DMS53 treated with DMSO at 0.1 percent for 48 hours (cell line): ENCODE data around the gene DTNB.
A peak's percentile ranks its signal among the peaks of the same experiment; 100 is the strongest.
"Not testable (repeated sequence)": the region's sequence is repeated elsewhere in the genome, so short reads cannot be mapped to it uniquely, and the experiment has no call there.

Source experiments
- DNase-seq: peaks from one replicate; lab custom pipeline; 2025; ENCODE audit not compliant: unreplicated experiment; lab: John Stamatoyannopoulos, UW

DTNB gene

DNA sequence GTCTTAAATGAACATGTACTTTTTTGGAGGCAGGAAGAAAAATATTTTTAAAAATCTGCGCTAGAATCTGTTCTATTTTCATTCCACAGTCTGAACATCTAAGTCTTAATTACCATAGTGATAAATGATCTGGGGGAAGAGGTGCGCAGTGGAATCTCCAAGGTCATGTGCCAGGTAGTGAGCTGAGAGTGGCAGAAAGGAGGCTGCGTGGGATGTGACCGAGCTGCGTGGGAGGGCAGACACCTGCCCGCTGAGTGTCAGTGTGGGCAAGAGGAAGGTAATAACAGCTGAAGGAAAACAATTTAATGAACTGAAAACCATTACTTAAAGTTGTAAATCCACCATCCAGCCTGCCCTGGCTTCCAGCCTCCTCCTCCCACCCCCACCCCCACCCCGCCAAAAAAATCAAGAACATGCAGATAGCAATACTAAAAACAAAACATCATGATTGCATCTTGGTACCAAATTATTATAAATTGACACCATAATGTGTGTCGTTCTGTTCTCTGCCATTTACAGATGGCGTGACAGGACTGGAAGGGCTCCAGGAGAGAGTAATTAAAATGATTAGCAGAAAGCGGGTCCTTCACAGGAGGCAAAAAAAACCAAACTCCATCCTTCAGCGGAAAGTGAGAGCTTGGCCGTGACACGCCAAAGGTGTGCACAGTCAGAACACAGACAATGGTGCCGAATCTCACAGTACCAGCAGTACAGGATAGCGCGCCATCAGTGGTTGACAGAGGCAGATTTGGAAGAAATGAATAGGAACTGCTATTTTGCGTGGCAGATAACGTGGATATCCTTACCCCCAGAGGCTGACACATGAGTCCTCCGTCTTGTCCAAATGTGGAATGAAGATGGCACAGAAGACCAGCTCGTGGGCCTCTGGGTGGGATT lies 11.4 kb upstream of the DTNB start:
- no peak for DNase-seq

DNA sequence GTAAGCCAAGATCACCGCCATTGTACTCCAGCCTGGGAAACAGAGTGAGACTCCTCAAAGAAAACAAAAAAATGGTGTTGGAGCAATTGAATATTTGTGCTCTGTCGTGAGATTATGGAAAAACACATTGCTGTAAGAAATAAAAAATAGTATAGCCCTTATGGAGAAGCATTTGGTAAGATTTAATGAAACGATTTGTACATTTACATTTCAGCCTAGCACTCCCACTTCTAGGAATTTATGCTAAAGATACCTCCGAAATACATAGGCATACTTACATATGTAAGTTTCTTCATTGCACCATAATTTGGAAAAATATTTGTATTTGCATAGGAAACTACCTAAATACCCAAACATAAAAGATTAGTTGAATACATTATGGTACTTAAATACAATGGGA lies 8.7 kb upstream of the DTNB start:
- no peak for DNase-seq

DNA sequence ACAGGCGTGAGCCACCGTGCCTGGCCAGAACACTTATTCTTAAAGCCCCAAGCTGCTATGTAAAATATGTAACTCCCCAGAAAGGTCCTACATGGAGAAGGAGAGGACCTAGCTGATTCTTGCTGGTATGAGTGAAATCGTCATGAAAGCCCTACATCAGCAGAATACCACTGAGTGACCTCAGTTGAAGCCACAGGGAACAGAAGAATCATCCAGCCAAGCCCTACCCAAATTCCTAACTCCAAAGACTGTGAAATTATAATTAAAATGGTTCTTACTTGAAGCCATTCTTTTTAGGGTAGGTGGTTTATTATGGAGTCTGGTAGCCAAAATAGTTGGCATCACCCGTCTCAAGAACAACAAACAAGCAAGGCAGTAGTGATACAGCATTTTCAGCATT lies 4.5 kb upstream of the DTNB start:
- DNase-seq, result no peak

DNA sequence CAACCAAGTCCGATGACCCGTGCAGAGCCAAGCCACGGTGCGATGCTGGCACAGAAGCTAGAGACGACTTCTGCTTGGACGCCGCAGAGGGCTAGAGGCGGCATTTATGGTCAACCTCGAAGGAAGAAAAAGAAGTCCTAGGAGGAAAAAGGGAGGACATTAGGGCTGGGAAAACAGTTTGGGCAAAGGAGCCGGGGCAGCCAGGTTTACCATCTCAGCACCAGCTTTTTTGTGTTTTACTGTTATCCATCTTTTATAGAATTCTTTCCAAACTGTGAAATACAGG lies 643 bp upstream of the DTNB start:
- no peak for DNase-seq

DNA sequence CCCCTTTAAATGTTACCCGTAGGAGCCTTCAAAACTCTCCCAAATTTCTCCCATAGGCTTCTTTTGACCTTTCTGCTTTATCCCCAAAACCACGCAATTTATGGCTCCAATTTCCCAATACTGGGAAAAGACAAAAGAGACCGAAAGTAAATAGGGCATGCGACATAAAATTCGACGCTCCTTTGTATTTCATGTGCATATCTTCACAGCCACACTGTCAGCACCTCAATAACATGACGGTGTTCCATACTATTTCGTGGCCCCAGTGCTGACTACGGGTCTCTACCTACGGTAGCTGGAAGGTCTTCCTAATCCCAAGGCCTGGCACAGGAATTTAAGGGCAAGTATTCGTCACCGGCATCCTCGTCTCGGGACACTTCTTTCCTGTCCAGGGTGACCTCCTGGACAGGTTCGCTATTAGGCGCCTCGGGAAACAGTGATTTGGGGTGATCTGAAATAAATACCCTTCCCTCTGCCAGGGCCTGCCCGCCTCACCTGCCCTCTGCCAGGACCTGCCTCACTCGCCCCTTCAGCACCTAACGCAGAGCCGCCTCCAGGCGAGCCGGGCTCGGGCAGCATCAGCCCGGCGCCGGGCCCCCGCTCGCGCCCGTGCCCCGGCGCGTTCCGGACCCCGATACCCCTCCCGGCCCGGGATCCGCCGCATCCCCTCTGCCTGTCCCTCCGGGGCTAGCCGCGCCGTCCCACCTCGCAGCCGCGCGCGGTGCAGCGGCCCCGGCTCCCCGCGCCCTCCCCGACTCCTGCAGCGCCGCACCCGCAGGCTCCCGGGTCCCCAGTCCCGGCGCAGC lies 680 bp downstream of the DTNB start:
- DNase-seq, result no peak

DNA sequence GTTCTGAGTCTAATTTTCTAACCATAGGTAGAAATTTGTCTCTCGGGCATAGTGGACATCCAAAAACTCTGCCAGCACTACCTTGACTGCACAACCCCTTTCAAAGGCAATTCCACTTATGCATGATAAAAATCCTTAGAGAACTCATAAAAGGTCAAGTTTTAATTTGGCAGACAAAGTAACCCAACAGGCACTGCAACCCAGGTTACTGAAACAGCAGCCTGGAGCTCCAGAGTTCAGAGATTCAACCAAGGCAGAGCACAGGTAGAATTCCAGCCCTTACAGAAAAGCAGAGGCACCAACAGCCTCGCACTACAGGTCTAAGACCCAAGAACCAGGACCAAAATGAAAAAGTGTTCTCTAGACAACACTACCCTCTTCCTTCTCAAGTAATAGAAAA lies 1.8 kb downstream of the DTNB start:
- DNase-seq, result no peak

DNA sequence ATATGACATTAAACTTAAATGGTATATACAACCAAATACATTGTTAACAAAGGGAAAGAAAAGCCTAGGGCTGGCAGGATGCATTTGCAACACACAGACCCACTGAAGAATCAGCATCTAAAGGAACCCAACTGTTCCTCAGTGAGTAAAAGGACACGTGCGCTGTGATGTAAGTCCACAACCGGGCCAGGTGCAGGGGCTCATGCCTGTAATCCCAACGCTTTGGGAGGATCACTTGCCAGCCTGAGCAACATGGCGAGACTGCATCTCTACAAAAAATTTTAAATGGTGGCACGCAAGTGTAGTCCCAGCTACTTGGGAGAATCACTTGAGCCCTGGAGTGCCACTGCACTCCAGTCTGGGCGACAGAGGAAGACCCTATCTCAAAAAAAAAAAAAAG lies 3.9 kb downstream of the DTNB start:
- DNase-seq, result no peak

DNA sequence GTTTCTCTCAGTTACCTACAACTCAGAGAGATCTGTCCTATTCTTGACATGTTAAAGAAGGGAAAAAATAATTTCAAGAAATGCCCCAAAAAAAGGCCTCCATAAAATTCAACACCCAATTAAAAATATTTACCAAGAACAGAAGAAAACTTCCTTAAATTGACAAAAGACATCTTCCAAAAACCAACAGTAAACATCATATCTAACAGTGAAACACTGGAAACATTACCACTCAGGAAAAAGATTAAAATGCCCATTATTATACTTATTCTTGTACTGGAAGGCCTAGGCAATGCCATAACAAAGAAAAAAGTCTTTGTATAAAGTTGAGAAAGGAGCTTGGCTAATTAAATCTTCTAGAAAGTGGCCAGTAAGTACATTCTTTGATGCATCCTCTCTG lies 7.2 kb downstream of the DTNB start:
- DNase-seq, result no peak

DNA sequence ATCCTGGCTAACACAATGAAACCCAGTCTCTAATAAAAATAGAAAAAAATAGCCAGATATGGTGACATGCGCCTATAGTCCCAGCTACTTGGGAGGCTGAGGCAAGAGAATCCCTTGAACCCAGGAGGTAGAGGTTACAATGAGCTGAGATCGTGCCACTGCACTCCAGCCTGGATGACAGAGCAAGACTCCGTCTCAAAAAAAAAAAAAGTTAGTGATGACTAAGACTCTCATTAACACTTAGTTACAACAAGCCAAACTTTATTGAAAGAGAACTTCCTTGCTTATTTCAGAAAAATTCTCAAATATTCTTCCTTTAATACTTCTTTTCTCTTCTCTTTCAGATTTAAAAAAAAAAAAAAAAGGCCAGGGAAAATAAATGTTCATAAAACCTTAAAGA lies 7.9 kb downstream of the DTNB start:
- not testable (repeated sequence) for DNase-seq

DNA sequence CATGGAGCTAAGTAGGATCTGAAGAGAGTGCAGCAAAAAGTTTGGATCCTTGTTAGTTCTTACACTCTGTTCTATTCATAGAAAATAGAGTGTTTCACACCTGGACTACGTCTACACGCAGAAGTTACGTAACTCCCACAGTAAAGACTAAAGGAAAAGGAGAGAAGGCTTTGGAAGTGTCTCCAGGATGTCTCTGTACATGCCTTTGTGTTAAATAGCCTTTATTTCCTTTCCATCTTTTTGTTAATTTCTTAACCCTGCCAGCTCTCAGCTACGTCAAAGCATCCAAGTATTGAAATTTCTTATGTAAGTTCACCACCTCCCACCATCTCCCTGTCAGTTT lies 8.4 kb downstream of the DTNB start:
- DNase-seq, result no peak

DNA sequence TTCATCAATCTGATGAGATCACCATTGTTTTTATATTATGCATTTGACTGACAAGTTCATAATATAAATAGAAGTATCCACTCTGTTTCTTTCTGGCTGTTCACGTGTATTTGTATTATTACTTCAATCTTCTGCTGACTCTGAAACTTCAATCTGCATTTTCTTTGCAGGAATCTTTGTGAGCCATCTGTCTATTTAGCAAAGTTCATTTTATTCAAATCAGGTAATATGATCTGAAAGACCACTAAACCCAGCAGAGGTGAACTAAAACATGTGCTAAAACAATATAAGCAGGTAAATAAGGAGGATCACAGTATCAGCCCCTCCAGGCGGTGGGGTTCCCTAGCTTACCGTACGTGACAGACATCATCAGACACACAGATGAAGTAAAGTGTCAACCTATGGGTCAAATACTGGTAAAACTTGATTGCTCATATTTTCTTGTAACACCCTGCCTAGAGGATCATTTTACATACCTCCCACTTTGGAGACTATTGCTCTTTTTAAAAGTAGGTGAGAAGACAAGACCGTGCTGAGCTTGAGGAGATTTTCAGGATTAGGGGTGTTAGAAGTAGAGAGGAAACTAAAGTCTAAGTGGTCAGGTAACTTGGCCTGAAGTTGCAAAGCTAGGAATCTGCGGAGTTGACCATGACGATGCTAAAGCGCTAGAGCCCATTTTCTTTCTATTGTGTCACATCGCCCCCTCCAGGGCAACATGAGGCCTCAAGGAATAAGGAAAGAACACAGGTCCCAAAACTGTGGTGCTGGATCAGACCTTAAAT lies 9.0 kb downstream of the DTNB start:
- DNase-seq, result peak; percentile 7

DNA sequence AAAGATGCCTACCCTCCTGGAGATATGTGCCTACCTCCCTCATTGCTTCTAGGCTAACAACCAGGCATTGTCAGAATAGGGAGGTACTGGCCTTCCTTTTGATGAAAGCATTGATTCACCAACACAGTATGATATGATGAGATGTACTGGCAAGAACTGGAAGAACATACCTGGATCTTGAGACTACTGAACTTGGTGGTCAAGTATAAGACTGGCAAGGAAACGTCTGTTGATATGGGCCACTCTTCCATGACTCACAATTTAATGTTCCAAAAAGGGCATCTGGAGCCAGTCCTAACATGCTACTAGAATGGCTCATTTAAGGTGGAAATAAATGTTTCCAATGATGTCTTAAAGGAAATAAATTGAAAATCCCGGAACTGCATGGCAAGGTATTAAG lies 18.1 kb downstream of the DTNB start:
- no peak for DNase-seq

DNA sequence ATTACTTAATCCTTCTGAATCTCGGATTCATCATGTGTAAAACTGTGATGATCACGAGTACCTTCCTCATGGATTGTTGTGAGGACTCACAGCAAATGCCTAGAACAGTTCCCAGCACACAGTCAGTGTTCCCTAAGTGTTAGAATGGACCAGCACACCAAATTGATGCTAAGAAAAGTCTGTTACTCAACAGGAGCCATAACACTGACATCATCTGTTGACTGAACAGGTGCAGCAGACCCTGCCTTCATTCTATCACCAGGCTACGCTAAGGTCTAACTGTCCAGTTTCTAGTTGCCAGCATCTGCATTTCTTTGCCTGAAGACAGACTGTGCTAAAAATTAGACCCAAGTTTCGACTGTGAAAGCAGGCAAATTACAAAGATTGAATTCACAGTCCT lies 18.6 kb downstream of the DTNB start:
- DNase-seq, result no peak

DNA sequence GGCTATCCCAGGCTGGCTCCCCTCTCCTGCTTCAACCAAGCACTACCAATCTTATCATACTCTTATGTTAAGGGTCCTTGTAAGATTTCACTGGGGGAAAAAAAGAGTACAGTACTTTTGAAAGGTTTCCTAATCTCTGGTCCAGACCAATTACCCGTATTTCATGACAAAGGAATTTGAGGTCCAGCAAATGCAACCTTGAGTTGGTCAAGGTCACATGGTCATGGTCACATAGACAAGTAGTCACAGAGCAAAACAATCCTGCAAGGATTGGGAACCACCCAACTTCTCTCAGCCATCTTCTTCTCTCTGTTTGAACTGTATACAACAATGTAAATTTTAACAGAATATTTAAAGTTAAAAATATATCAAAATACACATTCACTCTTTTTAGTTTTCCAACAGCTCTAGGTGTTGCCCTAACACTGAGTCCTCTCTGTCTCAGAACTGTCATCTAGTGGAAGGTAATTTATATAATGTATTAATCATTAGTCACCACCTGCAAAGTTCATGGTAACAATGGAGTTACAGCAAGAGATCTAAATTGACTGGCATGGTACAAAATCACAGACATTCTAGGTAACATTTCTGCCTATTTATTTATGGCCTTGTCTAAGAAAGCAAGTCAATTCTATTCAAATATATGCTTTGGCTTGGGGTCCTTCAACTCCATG lies 21.5 kb downstream of the DTNB start:
- no peak for DNase-seq

DNA sequence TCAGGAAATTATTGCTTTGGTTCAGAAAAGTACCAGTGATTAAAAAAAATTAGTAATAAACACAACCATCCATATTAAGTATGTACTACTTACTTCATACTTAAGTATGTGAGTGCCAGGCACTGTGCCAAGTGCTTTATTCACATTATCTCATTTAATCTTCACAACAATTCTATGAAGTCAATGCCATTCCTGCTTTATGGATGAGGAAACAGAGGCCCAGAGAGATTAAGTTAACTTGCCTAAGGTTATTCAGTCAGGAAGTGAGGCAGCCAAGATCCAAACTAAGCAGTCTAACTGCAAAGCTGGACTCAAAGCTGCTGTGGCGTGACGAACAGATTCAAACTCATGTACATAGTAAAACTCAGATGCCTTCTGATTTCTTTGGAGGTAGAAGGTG lies 22.3 kb downstream of the DTNB start:
- DNase-seq, result no peak

DNA sequence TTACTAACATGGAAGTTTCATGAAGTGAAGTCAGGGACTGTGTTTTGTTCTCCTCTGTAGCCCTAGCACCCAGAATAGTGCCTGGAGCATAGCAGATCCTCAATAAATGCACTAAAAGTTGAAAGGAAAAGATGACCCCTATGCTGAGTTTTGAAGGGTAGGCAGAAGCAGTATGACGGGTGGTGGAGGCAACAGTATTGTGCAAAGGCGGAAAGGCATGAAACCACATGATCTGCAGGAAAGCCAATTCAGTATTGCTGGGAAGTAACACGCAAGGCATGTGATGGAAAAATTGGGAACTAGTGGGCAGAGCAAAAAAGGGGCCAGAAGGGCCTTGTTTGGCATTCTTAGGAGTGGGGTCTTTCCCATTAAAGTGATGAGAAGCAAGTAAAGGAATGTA lies 23.1 kb downstream of the DTNB start:
- DNase-seq, result no peak

DNA sequence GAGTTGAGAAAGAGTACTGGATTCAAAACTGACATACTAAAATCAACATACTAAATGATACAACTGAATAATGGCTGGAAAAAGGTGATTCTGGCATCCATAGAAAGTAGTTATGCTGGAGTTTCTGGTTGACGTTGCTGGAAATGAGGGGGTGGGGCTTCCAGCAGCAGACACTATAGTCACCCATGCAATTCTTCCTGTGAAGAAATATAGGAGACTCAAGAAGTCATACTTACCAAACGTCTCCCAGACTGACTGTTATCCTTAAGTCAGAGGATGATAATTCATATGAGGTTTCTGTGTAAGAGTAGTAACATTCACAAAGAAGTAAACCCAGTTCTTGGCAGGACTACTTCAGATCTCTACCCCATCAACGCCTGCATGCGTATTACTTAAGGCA lies 23.6 kb downstream of the DTNB start:
- no peak for DNase-seq

DNA sequence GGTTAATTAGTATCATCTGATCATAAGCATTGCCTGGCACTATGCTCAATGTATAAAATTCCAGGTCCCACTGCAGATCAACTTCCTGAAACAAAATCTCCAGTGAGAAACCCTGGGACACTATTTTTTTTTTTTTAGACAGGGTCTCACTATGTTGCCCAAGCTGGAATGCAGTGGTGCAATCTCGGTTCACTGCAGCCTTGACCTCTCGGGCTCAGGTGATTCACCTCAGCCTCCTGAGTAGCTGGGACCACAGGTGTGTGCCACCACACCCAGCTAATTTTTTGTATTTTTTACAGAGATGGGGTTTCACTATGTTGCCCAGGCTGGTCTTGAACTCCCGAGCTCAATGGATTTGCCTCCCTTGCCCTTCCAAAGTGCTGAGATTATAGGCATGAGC lies 31.1 kb downstream of the DTNB start:
- DNase-seq, result no peak

DNA sequence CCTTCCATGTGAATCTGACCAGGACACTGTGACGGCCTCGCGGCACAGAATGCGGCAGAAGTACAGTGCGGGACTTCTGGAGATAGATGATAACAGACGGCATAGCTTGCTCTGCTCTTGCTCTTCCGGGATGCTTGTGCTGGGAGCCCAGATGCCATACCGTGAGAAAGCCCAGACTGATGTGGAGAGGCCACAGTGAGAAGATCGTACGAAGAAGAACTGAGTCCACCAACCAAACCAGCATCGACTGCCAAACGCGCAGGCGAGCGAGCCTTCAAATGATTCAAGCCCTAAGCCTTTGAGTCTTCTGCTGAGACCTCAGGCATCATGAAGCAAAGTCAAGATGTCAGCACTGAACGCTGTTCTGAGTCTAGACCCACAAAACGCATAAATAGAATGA lies 33.7 kb downstream of the DTNB start:
- DNase-seq, result no peak

DNA sequence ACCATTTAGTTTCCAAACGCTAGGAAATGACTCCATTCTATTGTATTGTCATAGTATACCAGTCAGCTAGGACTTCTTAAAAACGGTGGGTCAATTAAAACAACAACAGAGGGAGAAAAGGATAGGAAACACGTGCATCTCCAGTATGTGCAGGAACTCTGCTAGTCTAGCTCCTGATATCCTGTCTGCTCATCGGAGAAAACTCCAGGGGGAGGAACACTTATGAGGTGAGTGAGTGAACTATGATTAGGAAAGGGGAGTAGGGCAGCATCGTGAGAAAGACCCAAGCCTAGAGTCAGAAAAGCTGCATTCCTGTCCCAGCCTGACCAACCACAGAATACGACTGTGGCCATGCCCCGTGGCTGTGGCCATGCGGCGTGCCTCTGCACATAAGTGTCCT lies 34.2 kb downstream of the DTNB start:
- DNase-seq, result no peak

DNA sequence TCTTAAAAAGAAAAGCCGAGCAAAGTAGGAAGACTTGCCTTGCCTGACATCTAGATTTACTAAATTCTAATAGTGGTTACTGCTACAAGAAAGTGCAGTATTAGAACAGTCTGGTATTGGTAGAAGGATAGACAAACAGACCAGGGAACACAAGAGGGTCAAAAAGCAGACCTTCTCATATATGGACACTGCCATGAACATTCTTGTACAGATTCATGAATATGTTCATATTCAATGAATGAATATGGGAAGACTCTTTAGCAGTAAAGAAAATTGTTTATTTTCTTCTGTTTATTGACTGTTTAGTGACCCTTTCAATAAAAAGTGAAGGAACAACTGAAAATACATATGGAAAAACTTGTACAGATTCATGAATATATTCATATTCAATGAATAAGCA lies 37.6 kb downstream of the DTNB start:
- no peak for DNase-seq
